Measurements from ENCODE around the gene HK1. TPM values are rescaled to one million over a fixed set of nuclear protein-coding genes. Genes with fewer than 3 reads are reported as not detected.
"Not testable (repeated sequence)": the region's sequence is repeated elsewhere in the genome, so short reads cannot be mapped to it uniquely, and the experiment has no call there.

Gene HK1
- total RNA-seq, 4 donors from 2014 or later: 119 to 142 (median 141) TPM

- no peak for DNase-seq (ENCODE audit: low spot score in 2 of 2)
- Histone ChIP-seq H3K9me3 (no peaks in the 10 kb centered on the region), H3K27ac (no peak overlapping the region), H3K27me3 (no peaks in the 10 kb centered on the region), H3K4me1 (no peaks in the 10 kb centered on the region), H3K4me3 (no peak overlapping the region), H3K36me3 (no peaks in the 10 kb centered on the region)
- WGBS: 78% methylated on average over 13 of the region's 14 CpGs
- TF ChIP-seq POLR2AphosphoS5 (IDR thresholded peaks at IDR 0.05) (no peak), POLR2A (IDR thresholded peaks at IDR 0.05) (no peak), CTCF (IDR thresholded peaks at IDR 0.05) (no peak), EP300 (IDR thresholded peaks at IDR 0.05) (no peak)
Measured at GRCh38 chr10:69246581-69247312, 31.5 kb upstream of the HK1 start.

- Histone ChIP-seq H3K36me3 (no peaks in the 10 kb centered on the region), H3K9me3 (no peaks in the 10 kb centered on the region), H3K27ac (no peak overlapping the region), H3K27me3 (no peaks in the 10 kb centered on the region), H3K4me1 (no peaks in the 10 kb centered on the region), H3K4me3 (no peak overlapping the region)
- 95% methylated on average over 13 of the region's 13 CpGs for WGBS
- TF ChIP-seq EP300 (IDR thresholded peaks at IDR 0.05) (no peak), POLR2AphosphoS5 (IDR thresholded peaks at IDR 0.05) (no peak), POLR2A (IDR thresholded peaks at IDR 0.05) (no peak), CTCF (IDR thresholded peaks at IDR 0.05) (no peak)
- no peak for DNase-seq (ENCODE audit: low spot score in 2 of 2)
Measured at GRCh38 chr10:69247313-69247710, 31.0 kb upstream of the HK1 start.

- Histone ChIP-seq H3K27ac (no peak overlapping the region), H3K36me3 (no peaks in the 10 kb centered on the region), H3K9me3 (no peaks in the 10 kb centered on the region), H3K27me3 (no peaks in the 10 kb centered on the region), H3K4me1 (no peaks in the 10 kb centered on the region), H3K4me3 (no peak overlapping the region)
- TF ChIP-seq POLR2A (IDR thresholded peaks at IDR 0.05) (no peak), CTCF (IDR thresholded peaks at IDR 0.05) (no peak), EP300 (IDR thresholded peaks at IDR 0.05) (no peak), POLR2AphosphoS5 (IDR thresholded peaks at IDR 0.05) (no peak)
- WGBS: 75% methylated on average over 12 of the region's 24 CpGs
- DNase-seq (ENCODE audit: low spot score in 2 of 2): no peak
Measured at GRCh38 chr10:69248117-69248730, 30.1 kb upstream of the HK1 start.

GRCh38 chr10:69250041-69250440 lies 28.3 kb upstream of the HK1 start:
- no peaks in the 10 kb centered on the region for H3K4me1 ChIP-seq
- TF ChIP-seq POLR2A (IDR thresholded peaks at IDR 0.05) (no peak), CTCF (IDR thresholded peaks at IDR 0.05) (no peak), EP300 (IDR thresholded peaks at IDR 0.05) (no peak)
- H3K9me3 ChIP-seq: no peaks in the 10 kb centered on the region
- H3K36me3 ChIP-seq: no peaks in the 10 kb centered on the region
- no peaks in the 10 kb centered on the region for H3K27me3 ChIP-seq
- no peak for DNase-seq (ENCODE audit: low spot score in 2 of 2)
- WGBS: 90% methylated on average over 4 of the region's 14 CpGs
- no peak overlapping the region for H3K27ac ChIP-seq
- no peak overlapping the region for H3K4me3 ChIP-seq

- not testable (repeated sequence) for H3K36me3 ChIP-seq; H3K4me3 ChIP-seq; H3K27me3 ChIP-seq; H3K9me3 ChIP-seq; H3K4me1 ChIP-seq; DNase-seq (ENCODE audit: low spot score in 2 of 2); H3K27ac ChIP-seq
- 97% methylated on average over 2 of the region's 2 CpGs for WGBS
Measured at GRCh38 chr10:69251417-69251816, 26.9 kb upstream of the HK1 start.

All from suprapubic skin (tissue), 4 donors.